ENCODE measurements around the gene MAPK10. TPM values are rescaled to one million over a fixed set of nuclear protein-coding genes. Genes with fewer than 3 reads are reported as not detected.

MAPK10 gene
- total RNA-seq = under 0.01 and 0.19 TPM in 2 replicates

DNA sequence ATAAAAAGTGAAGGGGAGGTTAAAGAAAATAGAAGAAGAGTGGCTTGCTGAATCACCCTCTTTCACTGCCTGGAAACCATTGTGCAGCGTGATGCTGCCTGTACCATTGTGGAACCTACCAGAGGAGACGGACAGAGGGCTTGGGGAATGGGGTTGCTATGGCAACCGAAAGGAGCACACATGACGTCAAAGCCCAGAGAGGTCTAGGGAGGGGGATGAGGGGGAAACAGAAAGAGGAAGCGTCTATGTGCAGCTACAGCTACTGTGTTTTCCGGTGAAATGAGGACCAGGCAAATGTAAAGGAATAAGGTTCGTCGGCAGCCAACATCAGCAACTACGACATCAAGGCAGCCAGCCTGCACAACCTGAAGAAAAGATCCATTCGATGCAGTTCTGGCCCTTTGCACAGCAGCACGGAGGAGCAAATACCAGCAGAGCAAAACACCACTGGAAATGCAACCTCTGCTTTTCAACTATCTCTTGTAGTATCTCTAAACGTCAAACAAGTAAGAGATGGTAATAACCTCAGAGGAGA is at the start of gene MAPK10:
MAPK10 (minus strand) TSS at position 110 of the 535 bp plus-strand sequence.

Small RNA genes lying within 50 kb of the gene (small RNA-seq; reads per million reads assigned to genes)
- not detected for gene RN7SKP96

Other genes with a start within 250 kb of the MAPK10 start
- 0.33 and 1.6 TPM in 2 replicates for gene PTPN13, start 234.3 kb upstream of the MAPK10 start, total RNA-seq